ENCODE measurements around the gene SURF1. TPM values are rescaled to one million over a fixed set of nuclear protein-coding genes. Genes with fewer than 3 reads are reported as not detected.
A peak's percentile ranks its signal among the peaks of the same experiment; 100 is the strongest.

SURF1 gene
- total and polyA plus RNA-seq, 9 of the 15 experiments (the other 6 are each of a cell fraction or from before 2014, with no cell fraction given), result 16.1 to 31.3 (median 20.9) TPM

GRCh38 chr9:133353548-133353947 is 2.7 kb downstream of the SURF1 start (continued):
- TF ChIP-seq NFE2 (IDR thresholded peaks at IDR 0.05; ENCODE audit: low read depth) (no peak), POLR2G (IDR thresholded peaks at IDR 0.05; ENCODE audit: low read depth, low read length) (0 out of 2 replicates have a peak, but pooled peaks have one; percentile 23), TEAD1 (CRISPR knock-in tag; IDR thresholded peaks at IDR 0.05) (no peak)

DNA sequence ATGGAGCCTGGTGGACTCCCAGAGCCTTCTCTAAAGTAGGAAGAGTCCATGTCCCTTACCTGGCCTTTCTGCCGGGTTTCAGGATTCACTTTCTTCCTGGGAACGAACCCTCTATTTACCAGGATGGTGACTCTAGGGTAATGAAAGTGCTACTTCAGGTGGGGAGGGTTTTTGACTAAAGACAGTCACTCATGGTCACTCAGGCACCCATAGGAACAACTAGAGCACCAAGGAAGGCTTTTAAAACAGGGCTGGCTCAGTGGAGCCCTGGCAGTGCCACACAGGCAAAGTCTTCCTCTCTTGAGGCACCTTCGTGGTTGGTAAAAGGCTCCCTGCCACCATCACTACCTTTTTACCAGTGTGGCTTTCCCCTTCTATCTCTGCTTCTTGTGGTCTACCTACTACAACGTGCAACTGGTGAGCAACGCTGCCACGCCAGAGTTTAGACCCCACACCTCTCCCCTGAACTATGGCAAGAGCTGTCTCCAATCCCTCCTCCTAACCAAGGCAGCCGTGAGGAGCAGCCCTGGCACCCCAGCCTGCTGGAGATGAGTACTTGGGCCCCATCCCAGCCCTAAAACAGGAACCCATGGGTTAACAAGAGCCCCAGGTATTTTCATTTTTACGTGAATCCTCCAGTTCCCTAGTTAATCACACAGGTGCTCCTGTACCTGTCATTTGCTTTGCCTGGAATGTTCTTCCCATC is 3.5 kb downstream of the SURF1 start:
- POLR2A ChIA-PET, result interaction anchor here (0.7 to 7.4 kb wide), 7 partner anchors 11 to 373 kb away, joined by 3 to 33 read pairs (median 5); partner anchors contain the start of gene STKLD1
- intact Hi-C loops (cut with micrococcal nuclease), result no loop called here

More for the DNA sequence above, 3.5 kb downstream of the SURF1 start:
- H3K27me3 ChIP-seq (ENCODE audit: control insufficient read depth in 2 of 2, insufficient read depth in 2 of 2, low read length in 2 of 2), result no peaks in the 10 kb centered on the region
- DNase-seq (ENCODE audit: extremely low read depth in 1 of 4, low spot score in 3 of 4) (no peak), ATAC-seq (no peak), FAIRE-seq (no peak)
- no TSS peak for BruUV-seq (replicated peaks)
- H3K9ac ChIP-seq (ENCODE audit: insufficient read depth in 1 of 2, low read depth in 2 of 2, low read length in 2 of 2), result no peak overlapping the region
- peaks cover 63% of the 10 kb centered on the region for H3K36me3 ChIP-seq (ENCODE audit: control insufficient read depth, insufficient read depth, low read length)
- H3K4me3 ChIP-seq, result no peak overlapping the region
- H3K4me1 ChIP-seq (replicated peaks in 1 of 2; ENCODE audit: control insufficient read depth in 2 of 2, insufficient read depth in 2 of 2, low read length in 2 of 2), result peaks cover 14 to 34% of the 10 kb centered on the region in 2 experiments; a peak in 4 of 5 replicates
- peaks cover 3% of the 10 kb centered on the region for H3K9me1 ChIP-seq (ENCODE audit: control insufficient read depth, insufficient read depth, low read length)
- H3K79me2 ChIP-seq (ENCODE audit: control insufficient read depth, insufficient read depth, low read length), result peaks cover 60% of the 10 kb centered on the region
- H4K20me1 ChIP-seq (replicated peaks; ENCODE audit: control insufficient read depth, insufficient read depth, low read length), result peaks cover 30% of the 10 kb centered on the region
- TF ChIP-seq POLR2A (conservative IDR thresholded peaks at IDR 0.05), result peak; percentile 15; the same call in 1 of the 2 replicates
- TF ChIP-seq POLR2AphosphoS5 (IDR thresholded peaks at IDR 0.05; ENCODE audit: control insufficient read depth, insufficient read depth, low read depth, low read length), result peak; percentile 59
- TF ChIP-seq SPI1 (IDR thresholded peaks at IDR 0.05; ENCODE audit: borderline replicate concordance, low read depth, low read length), result 0 out of 2 replicates have a peak, but pooled peaks have one; percentile 1
- TF ChIP-seq, protein P1, sequence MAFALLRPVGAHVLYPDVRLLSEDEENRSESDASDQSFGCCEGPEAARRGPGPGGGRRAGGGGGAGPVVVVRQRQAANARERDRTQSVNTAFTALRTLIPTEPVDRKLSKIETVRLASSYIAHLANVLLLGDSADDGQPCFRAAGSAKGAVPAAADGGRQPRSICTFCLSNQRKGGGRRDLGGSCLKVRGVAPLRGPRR (CRISPR knock-in tag; IDR thresholded peaks at IDR 0.05), result no peak
- TF ChIP-seq CHD4 (IDR thresholded peaks at IDR 0.05; ENCODE audit: insufficient read depth, insufficient replicate concordance, low read depth, low read length, poor library complexity, severe bottlenecking), result no peak
- no peak for TF ChIP-seq CAMTA2 (CRISPR knock-in tag; conservative IDR thresholded peaks at IDR 0.05)
- no peak for TF ChIP-seq ZNF239 (CRISPR knock-in tag; IDR thresholded peaks at IDR 0.05)
- TF ChIP-seq NONO (IDR thresholded peaks at IDR 0.05; ENCODE audit: low read depth in 2 of 2, low read length in 1 of 2), result no peak
- TF ChIP-seq ZNF668 (CRISPR knock-in tag; IDR thresholded peaks at IDR 0.05), result no peak
- TF ChIP-seq SRSF7 (optimal IDR thresholded peaks at IDR 0.05; ENCODE audit: low read depth, low read length), result no peak
- TF ChIP-seq POLR2G (IDR thresholded peaks at IDR 0.05; ENCODE audit: low read depth, low read length), result peak; percentile 55
- peak; percentile 17 for TF ChIP-seq SUPT5H (IDR thresholded peaks at IDR 0.05)
- TF ChIP-seq PML (IDR thresholded peaks at IDR 0.05; ENCODE audit: low read length), result peak; percentile 42; the same call in 1 of the 2 replicates
- H3K9me3 ChIP-seq (replicated peaks; ENCODE audit: control insufficient read depth, insufficient read depth, low read depth, low read length), result no peaks in the 10 kb centered on the region
- in situ Hi-C loops (cut with MboI), result no loop called here
- 59% methylated on average over 8 of the region's 8 CpGs for WGBS (ENCODE audit: insufficient coverage, low coverage, missing lambda C conversion rate)
- CTCF ChIA-PET (ENCODE audit: low intra/inter-chr PET ratio), result no interaction called here
- no peak overlapping the region for H2AFZ ChIP-seq (ENCODE audit: low read depth, low read length)
- H3K27ac ChIP-seq (ENCODE audit: extremely low read depth, low read depth, low read length), result peak overlapping the region; percentile 3; the same call in 1 of the 3 replicates
- H3K4me2 ChIP-seq (ENCODE audit: insufficient read depth, low read length), result no peak overlapping the region
